ENCODE measurements around the gene LGMN.

LGMN gene

DNA sequence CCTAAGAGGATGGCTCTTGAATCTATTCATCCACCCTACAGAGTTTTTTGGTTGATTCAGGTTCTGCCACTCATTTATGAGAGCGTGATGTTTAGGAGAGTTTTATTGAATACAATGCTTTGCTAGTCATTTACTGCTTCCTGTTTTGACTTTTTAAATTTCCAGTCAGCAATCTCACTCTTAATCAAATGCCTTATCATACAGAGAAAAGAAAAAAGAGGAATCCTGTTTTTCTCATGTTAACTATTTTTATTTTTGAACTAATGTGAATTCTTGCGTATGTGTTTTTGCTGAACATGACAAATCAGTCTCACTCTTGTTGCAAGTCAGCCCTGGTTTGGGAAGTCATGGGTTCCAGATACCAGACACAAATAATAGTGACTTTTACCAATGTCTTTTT, 22.1 kb upstream of the LGMN start:
- TF ChIP-seq GATA3 (IDR thresholded peaks at IDR 0.05; ENCODE audit: low read depth, low read length) (no peak), GATA2 (IDR thresholded peaks at IDR 0.05; ENCODE audit: low read depth, low read length) (no peak)

DNA sequence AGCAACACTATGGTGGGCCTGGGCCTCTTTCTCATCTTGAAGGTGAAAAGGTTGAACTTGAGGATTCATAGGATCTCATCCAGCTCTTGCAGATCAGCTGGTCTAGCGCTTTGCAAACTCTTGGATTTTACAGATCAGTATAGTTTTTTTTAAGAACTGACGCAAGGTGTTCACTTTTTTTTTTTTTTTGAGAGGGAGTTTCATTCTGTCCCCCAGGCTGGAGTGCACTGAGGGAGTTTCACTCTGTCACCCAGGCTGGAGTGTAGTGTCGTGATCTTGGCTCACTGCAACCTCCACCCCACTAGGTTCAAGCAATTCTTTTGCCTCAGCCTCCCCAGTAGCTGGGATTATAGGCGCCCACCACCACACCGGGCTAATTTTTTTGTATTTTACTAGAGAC, 20.4 kb upstream of the LGMN start:
- TF ChIP-seq GATA3 (IDR thresholded peaks at IDR 0.05; ENCODE audit: low read depth, low read length) (no peak), GATA2 (IDR thresholded peaks at IDR 0.05; ENCODE audit: low read depth, low read length) (no peak)

DNA sequence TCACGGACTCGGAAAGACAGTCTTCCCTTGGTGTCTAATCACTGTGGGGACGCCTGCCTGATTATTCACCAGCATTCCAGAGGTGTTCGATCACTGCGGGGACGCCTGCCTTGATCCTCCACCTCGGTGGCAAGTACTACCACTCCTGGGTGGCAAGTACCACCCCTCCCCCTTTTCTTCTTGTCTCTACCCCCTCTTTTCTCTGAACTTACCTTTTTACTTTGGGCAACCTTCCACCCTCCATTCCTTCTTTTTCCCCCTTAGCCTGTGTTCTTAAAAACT, 12.0 kb upstream of the LGMN start:
- TF ChIP-seq GATA3 (IDR thresholded peaks at IDR 0.05; ENCODE audit: low read depth, low read length), result no peak
- no peak for TF ChIP-seq GATA2 (IDR thresholded peaks at IDR 0.05; ENCODE audit: low read depth, low read length)

DNA sequence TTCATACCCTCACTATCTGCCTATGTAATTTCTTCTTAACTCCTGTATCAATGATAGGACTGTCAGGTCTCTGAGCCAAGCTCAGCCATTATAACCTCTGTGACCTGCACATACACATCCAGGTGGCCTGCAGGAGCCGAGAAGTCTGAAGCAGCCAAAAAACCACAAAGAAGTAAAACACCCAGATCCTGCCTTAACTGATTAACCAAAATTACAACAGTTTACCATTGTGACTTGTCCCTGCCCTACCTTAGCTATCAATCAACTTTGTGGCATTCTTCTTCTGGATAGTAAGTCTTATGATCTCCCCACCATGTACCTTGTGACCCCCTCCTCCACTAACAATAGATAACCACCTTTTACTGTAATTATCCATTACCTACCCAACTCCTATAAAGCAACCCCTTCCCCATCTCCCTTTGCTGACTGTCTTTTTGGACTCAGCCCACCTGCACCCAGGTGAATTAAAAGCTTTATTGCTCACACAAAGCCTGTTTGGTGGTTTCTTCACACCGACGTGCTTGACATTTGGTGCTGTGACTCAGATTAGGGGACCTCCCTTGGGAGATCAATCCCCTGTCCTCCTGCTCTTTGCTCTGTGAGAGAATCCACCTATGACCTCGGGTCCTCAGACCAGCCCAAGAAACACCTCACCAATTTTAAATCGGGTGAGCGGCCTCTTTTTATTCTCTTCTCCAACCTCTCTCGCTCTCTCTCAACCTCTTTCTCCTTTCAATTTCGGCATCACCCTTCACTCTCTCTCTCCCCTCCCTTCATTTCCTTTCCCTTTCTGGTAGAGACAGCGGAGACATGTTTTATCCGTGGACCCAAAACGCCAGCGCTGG, 11.5 kb upstream of the LGMN start:
- TF ChIP-seq GATA2 (IDR thresholded peaks at IDR 0.05; ENCODE audit: low read depth, low read length), result no peak
- no peak for TF ChIP-seq GATA3 (IDR thresholded peaks at IDR 0.05; ENCODE audit: low read depth, low read length)

DNA sequence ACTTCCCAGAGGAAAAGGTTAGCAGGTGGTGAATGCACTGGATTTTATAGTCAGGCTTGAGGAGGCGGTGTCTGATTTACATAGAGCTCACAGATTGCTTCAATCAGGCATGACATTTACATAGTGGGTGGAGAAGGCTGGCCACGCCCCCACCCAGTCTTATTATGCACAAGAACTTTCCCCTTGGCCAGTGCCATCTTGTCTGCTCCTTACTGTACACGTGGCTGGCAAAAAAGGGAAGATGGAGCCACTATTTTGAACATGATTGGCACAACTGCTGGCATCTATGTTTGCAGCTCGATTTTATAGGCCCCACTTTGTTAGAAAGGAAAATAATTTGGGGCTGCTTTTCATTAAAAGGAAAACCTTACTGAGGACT, 10.9 kb upstream of the LGMN start:
- no peak for TF ChIP-seq GATA2 (IDR thresholded peaks at IDR 0.05; ENCODE audit: low read depth, low read length)
- TF ChIP-seq GATA3 (IDR thresholded peaks at IDR 0.05; ENCODE audit: low read depth, low read length), result no peak

DNA sequence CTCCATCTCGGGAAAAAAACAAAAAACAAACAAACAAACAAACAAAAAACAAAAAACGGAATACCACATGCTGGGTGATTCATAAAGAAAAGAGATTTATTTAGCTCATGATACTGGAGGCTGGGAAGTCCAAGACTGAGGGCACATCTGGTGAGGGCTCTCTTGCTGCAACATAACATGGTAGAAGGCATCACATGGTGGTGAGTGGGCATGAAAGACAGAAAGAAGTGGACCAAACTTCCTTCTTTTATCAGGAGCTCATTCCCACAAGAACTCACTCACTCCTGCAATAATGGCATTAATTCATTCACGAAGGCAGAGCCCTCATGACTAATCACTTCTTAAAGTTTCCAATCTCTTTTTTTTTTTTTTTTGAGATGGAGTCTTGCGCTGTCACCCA, 8.0 kb upstream of the LGMN start:
- TF ChIP-seq GATA3 (IDR thresholded peaks at IDR 0.05; ENCODE audit: low read depth, low read length) (no peak), GATA2 (IDR thresholded peaks at IDR 0.05; ENCODE audit: low read depth, low read length) (no peak)

DNA sequence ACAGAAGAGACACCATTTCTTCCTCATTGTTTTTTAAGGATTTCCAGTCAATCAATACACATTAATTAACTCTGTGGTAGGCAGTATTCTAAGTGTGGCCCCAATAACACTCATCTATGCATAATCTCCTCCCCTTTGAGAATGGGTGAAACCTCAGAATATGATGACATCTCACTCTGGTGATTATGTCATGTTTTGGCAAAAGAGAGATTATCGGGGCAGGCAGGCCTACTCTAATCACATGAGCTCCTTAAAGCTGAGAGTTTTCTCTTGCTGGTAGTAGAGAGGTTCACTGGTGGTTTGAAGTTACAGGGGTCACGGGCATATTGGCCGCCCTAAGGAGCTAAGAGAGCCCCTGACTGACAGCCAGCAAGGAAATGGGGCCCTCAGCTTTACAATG, 7.1 kb upstream of the LGMN start:
- no peak for TF ChIP-seq GATA3 (IDR thresholded peaks at IDR 0.05; ENCODE audit: low read depth, low read length)

DNA sequence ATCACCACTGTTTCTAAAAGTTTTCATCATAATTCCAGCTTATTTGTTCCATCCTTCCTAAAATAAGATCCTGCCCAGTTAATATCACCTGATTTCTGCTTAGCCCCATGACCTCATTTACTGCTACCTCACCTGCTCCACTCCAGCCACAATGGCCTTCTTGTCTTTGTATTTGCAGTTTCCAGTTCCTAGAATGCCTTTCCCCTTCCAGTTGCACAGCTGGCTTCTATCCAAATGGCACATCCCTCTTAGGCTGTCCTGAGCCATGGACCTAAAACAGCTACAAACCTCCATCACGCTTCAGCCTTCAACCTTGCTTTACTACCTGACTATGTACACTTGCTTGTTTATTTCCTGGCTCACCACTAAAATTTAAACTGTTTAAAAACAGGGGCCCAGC, 6.5 kb upstream of the LGMN start:
- TF ChIP-seq GATA3 (IDR thresholded peaks at IDR 0.05; ENCODE audit: low read depth, low read length), result no peak
- TF ChIP-seq GATA2 (IDR thresholded peaks at IDR 0.05; ENCODE audit: low read depth, low read length), result no peak

DNA sequence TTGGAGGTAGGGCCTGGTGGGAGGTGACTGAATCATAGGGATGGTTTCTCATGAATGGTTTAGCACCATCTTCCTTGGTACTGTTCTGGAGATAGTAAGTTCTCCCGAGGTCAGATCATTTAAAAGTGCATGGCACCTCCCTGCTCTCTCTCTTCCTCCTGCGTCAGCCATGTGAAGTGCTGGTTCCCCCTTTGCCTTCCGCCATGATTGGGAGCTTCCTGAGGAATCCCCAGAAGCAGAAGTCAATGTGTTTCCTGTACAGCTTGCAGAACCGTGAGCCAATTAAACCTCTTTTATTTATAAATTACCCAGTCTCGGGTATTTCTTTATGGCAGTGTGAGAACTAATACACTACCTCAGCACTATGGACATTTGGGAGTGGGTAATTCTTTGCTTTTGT, 4.8 kb upstream of the LGMN start:
- no peak for TF ChIP-seq GATA3 (IDR thresholded peaks at IDR 0.05; ENCODE audit: low read depth, low read length)

DNA sequence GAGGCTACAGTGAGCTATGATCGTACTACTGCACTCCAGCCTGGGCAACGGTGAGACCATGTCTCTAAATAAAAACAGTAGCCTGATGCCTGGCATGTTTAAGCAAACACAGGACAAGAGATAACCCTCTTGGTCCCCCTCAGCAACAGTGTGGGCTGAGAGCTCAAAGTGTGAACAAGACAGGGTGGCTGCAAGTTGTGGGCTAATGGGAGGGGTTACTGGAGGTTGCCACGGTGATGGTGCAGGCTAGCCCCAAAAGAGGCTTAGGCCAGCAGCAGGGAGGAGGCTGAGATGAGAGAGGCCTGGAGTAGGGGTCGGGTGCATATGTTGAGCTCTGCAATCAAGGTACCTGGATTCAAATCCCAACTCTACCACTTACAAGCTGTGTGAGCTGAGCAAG, 3.4 kb upstream of the LGMN start:
- TF ChIP-seq GATA2 (IDR thresholded peaks at IDR 0.05; ENCODE audit: low read depth, low read length) (no peak), GATA3 (IDR thresholded peaks at IDR 0.05; ENCODE audit: low read depth, low read length) (no peak)

DNA sequence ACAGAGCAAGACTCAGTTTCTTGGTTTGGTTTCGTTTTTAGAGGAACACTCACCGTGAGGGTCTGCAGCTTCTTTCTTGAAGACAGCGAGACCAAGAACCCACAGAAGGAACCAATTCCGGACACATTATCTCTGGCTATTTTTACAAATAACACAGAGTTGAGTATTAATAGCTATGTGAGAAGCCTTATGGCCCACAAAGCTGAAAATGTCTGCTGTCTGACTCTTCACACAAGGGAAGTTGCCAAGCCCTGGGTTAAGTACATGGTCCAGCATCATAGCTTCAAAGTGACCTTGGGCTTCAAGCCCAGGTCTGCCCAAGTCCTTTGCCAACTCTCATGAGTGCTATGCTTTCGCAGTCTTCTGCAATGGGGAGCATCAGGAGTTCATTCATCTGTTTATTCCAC, 2.6 kb upstream of the LGMN start:
- TF ChIP-seq GATA3 (IDR thresholded peaks at IDR 0.05; ENCODE audit: low read depth, low read length) (no peak), GATA2 (IDR thresholded peaks at IDR 0.05; ENCODE audit: low read depth, low read length) (no peak)

DNA sequence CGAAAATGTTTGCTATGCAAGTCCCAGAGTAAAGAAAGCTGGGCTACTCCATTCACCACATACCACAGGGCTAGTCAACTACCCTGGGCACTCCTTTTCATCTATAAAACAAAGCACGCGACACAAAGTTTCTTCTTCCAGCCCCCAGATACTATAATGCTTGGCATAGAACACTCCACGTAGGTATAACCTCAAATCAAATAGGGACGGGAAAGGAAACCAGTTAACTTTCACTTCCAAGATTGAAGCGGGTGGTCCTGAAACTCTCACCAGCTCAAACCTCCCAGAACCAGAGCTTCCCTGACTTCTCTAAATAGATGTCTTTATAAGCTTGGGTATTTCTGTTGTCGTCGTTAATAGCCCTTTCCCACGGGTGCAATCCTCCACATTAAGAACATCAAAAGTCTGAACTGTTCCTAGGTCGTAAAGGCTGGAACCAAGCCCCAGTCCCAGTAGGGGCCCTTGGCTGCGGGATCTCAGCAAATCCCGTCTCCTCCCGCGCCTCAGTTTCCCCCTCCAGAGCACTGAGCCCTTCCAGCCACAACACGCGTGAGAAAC, 647 bp downstream of the LGMN start:
- TF ChIP-seq GATA2 (IDR thresholded peaks at IDR 0.05; ENCODE audit: low read depth, low read length) (no peak), GATA3 (IDR thresholded peaks at IDR 0.05; ENCODE audit: low read depth, low read length) (no peak)

DNA sequence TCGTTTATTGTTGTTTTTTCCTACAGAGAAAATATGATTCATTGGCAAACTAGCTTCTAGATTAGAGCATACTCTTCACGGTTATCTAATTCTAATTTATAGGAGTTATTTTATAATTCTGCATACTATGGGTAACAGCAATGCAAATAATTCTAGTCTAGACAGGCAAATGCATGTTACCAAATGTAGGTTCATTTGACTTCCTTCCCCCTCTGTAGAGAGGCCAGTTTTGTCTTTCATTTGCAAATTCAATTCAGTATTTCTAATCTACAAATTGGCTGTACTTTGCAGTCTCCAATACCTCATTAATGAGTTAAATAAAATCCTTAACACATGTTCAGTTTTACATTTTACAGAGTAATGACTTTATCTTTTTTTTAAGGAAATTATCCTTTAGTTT, 4.2 kb downstream of the LGMN start:
- TF ChIP-seq GATA3 (IDR thresholded peaks at IDR 0.05; ENCODE audit: low read depth, low read length) (no peak), GATA2 (IDR thresholded peaks at IDR 0.05; ENCODE audit: low read depth, low read length) (no peak)

DNA sequence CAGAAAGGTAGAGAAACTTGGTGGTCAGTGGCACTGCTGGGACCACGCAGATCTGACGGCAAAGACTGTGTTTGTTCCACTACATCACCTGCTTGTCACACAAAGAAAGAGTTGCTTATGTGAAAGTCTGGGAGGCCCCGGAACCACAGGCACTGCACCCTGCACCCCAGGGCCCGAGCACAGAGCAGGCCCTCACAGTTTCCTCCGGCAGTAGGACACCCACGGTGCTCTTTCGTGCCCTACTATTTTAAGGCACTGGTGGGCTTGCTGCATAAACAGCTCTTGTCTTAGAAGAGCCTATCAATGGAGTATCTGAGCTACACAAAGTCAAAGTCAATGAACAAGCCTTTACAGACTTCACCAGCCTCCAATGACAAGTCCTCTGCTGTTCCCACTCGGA, 8.0 kb downstream of the LGMN start:
- TF ChIP-seq GATA2 (IDR thresholded peaks at IDR 0.05; ENCODE audit: low read depth, low read length), result no peak
- no peak for TF ChIP-seq GATA3 (IDR thresholded peaks at IDR 0.05; ENCODE audit: low read depth, low read length)

DNA sequence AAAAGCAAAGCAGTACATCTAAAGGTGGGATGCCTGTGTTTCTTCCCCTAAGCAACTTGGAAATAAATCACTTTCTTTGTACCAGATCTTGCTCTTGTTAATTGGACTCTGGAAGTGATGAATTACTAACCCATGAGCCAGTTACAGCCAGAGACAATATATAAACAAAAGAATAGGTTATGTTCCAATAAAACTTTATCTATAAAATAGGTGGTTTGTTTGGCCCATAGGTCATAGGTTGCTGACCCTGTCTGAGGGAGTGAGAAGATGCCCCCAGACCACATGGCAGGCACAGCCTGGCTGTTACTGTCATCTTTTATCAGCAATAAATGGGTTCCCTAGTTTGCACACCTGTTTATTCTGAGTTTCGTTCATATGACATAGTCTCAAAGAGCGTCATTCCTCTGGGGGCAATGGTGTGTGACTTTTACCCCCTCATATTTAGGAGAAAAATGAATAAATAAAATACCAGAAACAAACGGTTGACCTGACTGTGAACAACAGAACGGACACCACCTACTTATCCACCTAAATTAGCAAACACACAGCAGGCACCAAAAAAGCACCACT, 10.7 kb downstream of the LGMN start:
- TF ChIP-seq GATA2 (IDR thresholded peaks at IDR 0.05; ENCODE audit: low read depth, low read length) (no peak), GATA3 (IDR thresholded peaks at IDR 0.05; ENCODE audit: low read depth, low read length) (no peak)
